Caki2 (cell line): ENCODE results near the gene SOS2. TPM values are rescaled to one million over a fixed set of nuclear protein-coding genes. Genes with fewer than 3 reads are reported as not detected.
"Not testable (repeated sequence)": the region's sequence is repeated elsewhere in the genome, so short reads cannot be mapped to it uniquely, and the experiment has no call there.

Experiments used
- DNase-seq: peaks from one replicate; pipeline ENCODE4 v3.0.0-alpha.2; 2015; ENCODE audit warnings: low read depth
- in situ Hi-C: cut with HindIII; loops from 2 replicates; pipeline ENCODE4 v1.10.0; 2016; ENCODE audit warnings: low sequenced_read_pairs, low pct_unique_long_range_greater_than_20kb, mixed read lengths
- total RNA-seq: library from RNA; depleted of rRNA; stranded (reverse); fragments of >200 nt; shearing (Covaris generic); gene quantifications from 2 replicates; pipeline ENCODE4 v1.2.3, GENCODE V29; 2014; ENCODE audit warnings: low replicate concordance

SOS2 gene
- total RNA-seq, 1 experiment from 2014 or later = 13.0 TPM

- DNase-seq = no peak
- in situ Hi-C loops = no loop called here
Measured at GRCh38 chr14:50094056-50094755, 137.2 kb downstream of the SOS2 start.

GRCh38 chr14:50093496-50093895 lies 137.9 kb downstream of the SOS2 start:
- in situ Hi-C loops = no loop called here
- peak; percentile 23 for DNase-seq

- in situ Hi-C loops = no loop called here
- no peak for DNase-seq
Measured at GRCh38 chr14:50092006-50092555, 139.3 kb downstream of the SOS2 start.

GRCh38 chr14:50091240-50091913 lies 140.0 kb downstream of the SOS2 start:
- in situ Hi-C loops = no loop called here
- DNase-seq = no peak

- no peak for DNase-seq
- in situ Hi-C loops = no loop called here
Measured at GRCh38 chr14:50089208-50089607, 142.2 kb downstream of the SOS2 start.

GRCh38 chr14:50088731-50089130 lies 142.6 kb downstream of the SOS2 start:
- no peak for DNase-seq
- in situ Hi-C loops = no loop called here

- in situ Hi-C loops = no loop called here
- no peak for DNase-seq
Measured at GRCh38 chr14:50088117-50088515, 143.3 kb downstream of the SOS2 start.

- no peak for DNase-seq
- in situ Hi-C loops = no loop called here
Measured at GRCh38 chr14:50087341-50088116, 143.8 kb downstream of the SOS2 start.

- DNase-seq = no peak
- in situ Hi-C loops = no loop called here
Measured at GRCh38 chr14:50086321-50086711, 145.1 kb downstream of the SOS2 start.

- DNase-seq = peak; percentile 57
- in situ Hi-C loops = no loop called here
Measured at GRCh38 chr14:50085570-50086320, 145.6 kb downstream of the SOS2 start.

GRCh38 chr14:50084666-50085065 lies 146.7 kb downstream of the SOS2 start:
- no peak for DNase-seq
- in situ Hi-C loops = no loop called here

GRCh38 chr14:50083467-50084337 lies 147.7 kb downstream of the SOS2 start:
- in situ Hi-C loops = no loop called here
- DNase-seq = no peak

GRCh38 chr14:50082784-50083466 lies 148.5 kb downstream of the SOS2 start:
- no peak for DNase-seq
- in situ Hi-C loops = no loop called here

GRCh38 chr14:50082308-50082742 lies 149.1 kb downstream of the SOS2 start:
- in situ Hi-C loops = no loop called here
- no peak for DNase-seq

GRCh38 chr14:50079103-50079502 lies 152.3 kb downstream of the SOS2 start:
- DNase-seq, in situ Hi-C loops: not testable (repeated sequence)

GRCh38 chr14:50073663-50074062 lies 157.7 kb downstream of the SOS2 start:
- DNase-seq, in situ Hi-C loops: not testable (repeated sequence)

- no peak for DNase-seq
Measured at GRCh38 chr14:50072395-50072794, 159.0 kb downstream of the SOS2 start.

More at GRCh38 chr14:50072395-50072794, 159.0 kb downstream of the SOS2 start:
- in situ Hi-C loops = no loop called here
